ENCODE measurements around the gene ATP12A. TPM values are rescaled to one million over a fixed set of nuclear protein-coding genes. Genes with fewer than 3 reads are reported as not detected.

Gene ATP12A
- total RNA-seq, 4 donors from 2014 or later = 0.27 TPM; not detected in 3

DNA sequence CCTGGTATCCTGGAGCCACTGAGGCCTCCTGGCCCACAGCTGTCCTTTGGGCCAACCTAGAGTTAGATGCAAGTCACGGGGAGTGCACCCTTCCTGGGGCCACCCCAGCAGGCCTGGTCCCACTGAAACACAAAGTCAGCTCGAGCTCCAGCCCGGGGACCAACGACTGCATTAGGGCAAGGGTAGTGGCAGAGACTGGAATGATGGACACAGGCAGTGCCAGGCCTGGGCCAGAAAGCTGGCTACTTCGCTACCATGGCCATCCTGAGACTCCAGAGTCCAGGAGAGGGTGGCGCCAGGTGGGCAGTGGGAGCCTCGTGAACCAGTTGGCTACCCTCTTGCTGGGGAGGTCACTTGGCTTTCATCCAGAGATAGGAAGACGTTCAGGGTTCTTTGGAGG, 61.6 kb downstream of the ATP12A start:
- intact Hi-C loops (cut with DNase I) = no loop called here
- no peaks in the 10 kb centered on the region for H3K36me3 ChIP-seq
- TF ChIP-seq, protein P1, sequence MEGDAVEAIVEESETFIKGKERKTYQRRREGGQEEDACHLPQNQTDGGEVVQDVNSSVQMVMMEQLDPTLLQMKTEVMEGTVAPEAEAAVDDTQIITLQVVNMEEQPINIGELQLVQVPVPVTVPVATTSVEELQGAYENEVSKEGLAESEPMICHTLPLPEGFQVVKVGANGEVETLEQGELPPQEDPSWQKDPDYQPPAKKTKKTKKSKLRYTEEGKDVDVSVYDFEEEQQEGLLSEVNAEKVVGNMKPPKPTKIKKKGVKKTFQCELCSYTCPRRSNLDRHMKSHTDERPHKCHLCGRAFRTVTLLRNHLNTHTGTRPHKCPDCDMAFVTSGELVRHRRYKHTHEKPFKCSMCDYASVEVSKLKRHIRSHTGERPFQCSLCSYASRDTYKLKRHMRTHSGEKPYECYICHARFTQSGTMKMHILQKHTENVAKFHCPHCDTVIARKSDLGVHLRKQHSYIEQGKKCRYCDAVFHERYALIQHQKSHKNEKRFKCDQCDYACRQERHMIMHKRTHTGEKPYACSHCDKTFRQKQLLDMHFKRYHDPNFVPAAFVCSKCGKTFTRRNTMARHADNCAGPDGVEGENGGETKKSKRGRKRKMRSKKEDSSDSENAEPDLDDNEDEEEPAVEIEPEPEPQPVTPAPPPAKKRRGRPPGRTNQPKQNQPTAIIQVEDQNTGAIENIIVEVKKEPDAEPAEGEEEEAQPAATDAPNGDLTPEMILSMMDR (IDR thresholded peaks at IDR 0.05) = no peak
- TF ChIP-seq POLR2A (IDR thresholded peaks at IDR 0.05) = no peak
- DNase-seq = no peak
- no peaks in the 10 kb centered on the region for H3K27me3 ChIP-seq
- H3K27ac ChIP-seq = no peak overlapping the region
- no peaks in the 10 kb centered on the region for H3K9me3 ChIP-seq
- WGBS, 2 donors = 66 to 71% methylated on average over 7 to 8 of the region's 8 CpGs
- H3K4me3 ChIP-seq (replicated peaks in 1 of 3) = no peak overlapping the region
- peaks cover 0 to 6% of the 10 kb centered on the region in 2 donors for H3K4me1 ChIP-seq

DNA sequence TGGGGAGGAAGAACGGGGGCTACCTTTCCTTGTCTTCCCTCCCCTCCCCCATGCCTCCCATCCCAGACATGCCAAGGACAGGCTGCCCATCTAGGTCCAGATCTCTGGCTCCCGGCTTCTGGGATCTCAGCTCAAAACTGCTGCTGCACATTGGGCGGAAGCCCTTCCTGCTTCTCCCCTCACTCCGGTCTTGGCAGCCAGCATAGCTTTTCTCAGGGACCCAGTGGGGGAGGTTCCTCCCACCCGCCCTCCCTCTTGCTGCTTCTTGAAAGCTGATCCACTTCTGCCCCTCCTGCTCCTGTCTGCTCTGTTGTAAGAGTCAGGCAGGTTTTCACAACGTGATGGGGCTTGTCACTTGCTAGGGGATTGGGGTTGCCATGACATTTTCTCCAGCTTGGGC, 62.1 kb downstream of the ATP12A start:
- no peak for DNase-seq
- Histone ChIP-seq H3K9me3 (no peaks in the 10 kb centered on the region), H3K27ac (no peak overlapping the region), H3K27me3 (no peaks in the 10 kb centered on the region), H3K4me3 (replicated peaks in 1 of 3) (no peak overlapping the region), H3K36me3 (no peaks in the 10 kb centered on the region), H3K4me1 (peaks cover under 1 to 10% of the 10 kb centered on the region in 2 donors)
- TF ChIP-seq POLR2A (IDR thresholded peaks at IDR 0.05) = no peak
- TF ChIP-seq, protein P1 (IDR thresholded peaks at IDR 0.05) = no peak
- intact Hi-C loops (cut with DNase I) = no loop called here
- 23 to 26% methylated on average over 6 of the region's 6 CpGs for WGBS, 2 donors

DNA sequence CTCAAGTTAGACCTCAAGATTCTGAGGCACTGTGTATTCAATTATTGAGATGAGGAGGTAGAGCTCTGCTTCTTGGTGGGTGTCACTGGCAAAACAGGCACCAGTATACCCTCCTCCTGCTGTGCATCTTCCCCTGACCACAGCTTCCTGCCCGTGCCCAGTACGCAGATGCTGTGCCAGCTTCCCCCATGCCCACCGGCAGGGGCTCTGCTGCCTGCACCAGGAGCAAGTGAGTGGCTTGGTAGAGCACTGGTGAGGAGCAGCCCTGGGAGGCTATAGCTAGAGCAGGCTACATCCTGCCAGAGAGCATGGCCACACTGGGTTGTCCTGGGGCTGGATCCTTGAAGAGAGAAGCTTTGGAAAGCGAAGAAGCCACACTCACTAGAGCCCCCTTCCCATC, 62.8 kb downstream of the ATP12A start:
- no peaks in the 10 kb centered on the region for H3K9me3 ChIP-seq
- no peak for DNase-seq
- no peak for TF ChIP-seq POLR2A (IDR thresholded peaks at IDR 0.05)
- TF ChIP-seq, protein P1 (IDR thresholded peaks at IDR 0.05) = no peak
- intact Hi-C loops (cut with DNase I) = no loop called here
- H3K36me3 ChIP-seq = no peaks in the 10 kb centered on the region
- H3K27me3 ChIP-seq = no peaks in the 10 kb centered on the region
- peaks cover 4 to 17% of the 10 kb centered on the region in 2 donors for H3K4me1 ChIP-seq
- 77 to 85% methylated on average over 3 to 4 of the region's 4 CpGs for WGBS, 2 donors
- no peak overlapping the region for H3K27ac ChIP-seq
- H3K4me3 ChIP-seq (replicated peaks in 1 of 3) = no peak overlapping the region

DNA sequence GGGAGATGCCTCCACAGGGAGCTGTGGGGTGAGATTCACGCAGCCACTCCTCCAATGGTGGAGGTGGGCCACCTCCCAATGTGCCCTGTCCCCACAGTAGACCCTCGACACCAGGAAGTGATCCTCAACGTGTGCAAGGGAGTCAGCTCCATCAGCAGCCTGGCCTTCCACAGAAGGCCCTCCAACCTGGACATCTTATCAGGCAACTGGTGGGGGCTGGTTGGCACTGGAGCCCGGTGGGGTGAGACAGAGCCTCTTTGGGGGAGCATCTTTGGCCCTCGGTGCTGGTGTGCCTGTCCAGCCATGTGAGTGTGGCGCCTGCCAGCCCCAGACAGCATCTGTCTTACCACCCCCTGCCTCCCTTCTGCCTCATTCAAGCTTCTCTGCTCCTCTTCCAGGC, 64.0 kb downstream of the ATP12A start:
- H3K4me3 ChIP-seq (replicated peaks in 1 of 3) = no peak overlapping the region
- TF ChIP-seq, protein P1 (IDR thresholded peaks at IDR 0.05) = no peak
- no peak for TF ChIP-seq POLR2A (IDR thresholded peaks at IDR 0.05)
- WGBS, 2 donors = 63 to 77% methylated on average over 6 of the region's 6 CpGs
- no peak for DNase-seq
- peaks cover 4 to 17% of the 10 kb centered on the region in 2 donors for H3K4me1 ChIP-seq
- no peak overlapping the region for H3K27ac ChIP-seq
- H3K27me3 ChIP-seq = no peaks in the 10 kb centered on the region
- no peaks in the 10 kb centered on the region for H3K9me3 ChIP-seq
- intact Hi-C loops (cut with DNase I) = no loop called here
- no peaks in the 10 kb centered on the region for H3K36me3 ChIP-seq

DNA sequence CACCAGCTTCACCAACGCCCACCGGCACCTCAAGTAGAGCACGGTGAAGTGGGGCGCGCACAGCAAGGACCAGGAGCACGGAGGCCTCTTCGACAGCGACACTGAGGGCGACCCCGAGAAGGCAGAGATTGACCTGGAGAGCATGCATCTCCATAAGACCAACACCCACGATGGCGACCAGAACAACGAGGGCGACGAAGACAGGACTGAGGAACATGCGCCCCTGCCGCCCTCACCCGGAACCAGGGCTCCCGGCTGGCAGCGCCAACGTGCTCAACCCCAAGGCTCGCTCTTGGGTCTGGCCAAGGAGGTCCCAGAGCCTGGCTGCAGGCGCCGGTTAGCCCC, 65.3 kb downstream of the ATP12A start:
- DNase-seq = no peak
- no peak overlapping the region for H3K27ac ChIP-seq
- 71 to 82% methylated on average over 3 to 8 of the region's 24 CpGs for WGBS, 2 donors
- H3K9me3 ChIP-seq = no peaks in the 10 kb centered on the region
- peaks cover 4 to 17% of the 10 kb centered on the region in 2 donors for H3K4me1 ChIP-seq
- no peaks in the 10 kb centered on the region for H3K27me3 ChIP-seq
- intact Hi-C loops (cut with DNase I) = no loop called here
- TF ChIP-seq, protein P1 (IDR thresholded peaks at IDR 0.05) = no peak
- TF ChIP-seq POLR2A (IDR thresholded peaks at IDR 0.05) = no peak
- H3K4me3 ChIP-seq (replicated peaks in 1 of 3) = no peak overlapping the region
- H3K36me3 ChIP-seq = no peaks in the 10 kb centered on the region

All from thyroid gland (tissue), 4 donors.